SK-N-SH treated with all-trans-retinoic acid at 6 μM for 48 hours (cell line): ENCODE data around the gene PPME1.

Experiments used
- ATAC-seq: fragments of 200-7000 bp; cut with Tn5 transposase; 3 replicates; pipeline ENCODE4 v1.9.1; 2020; ENCODE audit warnings: mild to moderate bottlenecking, moderate library complexity
- ARNTL ChIP-seq: fragments of 450-650 bp; formaldehyde crosslinking; IDR thresholded peaks from 2 replicates; pipeline ENCODE4 v1.5.0; 2020; ENCODE audit warnings: low read depth, mild to moderate bottlenecking, moderate library complexity, borderline replicate concordance
- BACH2 ChIP-seq: fragments of 250-450 bp; sonication (Bioruptor Pico); IDR thresholded peaks from 2 replicates; pipeline ENCODE4 v1.9.0; 2021; ENCODE audit warnings: mild to moderate bottlenecking, borderline replicate concordance
- CREB5 ChIP-seq: fragments of 250-450 bp; sonication (Bioruptor Pico); IDR thresholded peaks from 2 replicates; pipeline ENCODE4 v1.5.1; 2020; ENCODE audit warnings: low read depth, mild to moderate bottlenecking, moderate library complexity
- CSDC2 ChIP-seq: fragments of 250-450 bp; sonication (Bioruptor Pico); IDR thresholded peaks from 2 replicates; pipeline ENCODE4 v1.5.0; 2020; ENCODE audit warnings: mild to moderate bottlenecking, moderate library complexity
- CSRNP3 ChIP-seq: fragments of 250-450 bp; sonication (Bioruptor Pico); IDR thresholded peaks from 2 replicates; pipeline ENCODE4 v1.5.1; 2021; ENCODE audit warnings: mild to moderate bottlenecking, moderate library complexity
- ESRRG ChIP-seq: fragments of 250-450 bp; sonication (Bioruptor Pico); IDR thresholded peaks from 2 replicates; pipeline ENCODE4 v1.6.1; 2021; ENCODE audit warnings: mild to moderate bottlenecking
- GLIS3 ChIP-seq: fragments of 250-450 bp; sonication (Bioruptor Pico); IDR thresholded peaks from 2 replicates; pipeline ENCODE4 v1.5.0; 2020; ENCODE audit warnings: mild to moderate bottlenecking, moderate library complexity
- ISL1 ChIP-seq: fragments of 250-450 bp; sonication (Bioruptor Pico); IDR thresholded peaks from 2 replicates; pipeline ENCODE4 v2.1.2; 2022; ENCODE audit warnings: mild to moderate bottlenecking, moderate library complexity
- OSR1 ChIP-seq: fragments of 250-450 bp; sonication (Bioruptor Pico); IDR thresholded peaks from 2 replicates; pipeline ENCODE4 v1.8.0; 2022; ENCODE audit warnings: moderate library complexity, mild to moderate bottlenecking, inconsistent platforms
- PATZ1 ChIP-seq: fragments of 250-450 bp; sonication (Bioruptor Pico); IDR thresholded peaks from 2 replicates; pipeline ENCODE4 v1.8.0; 2020; ENCODE audit warnings: mild to moderate bottlenecking, moderate library complexity, borderline replicate concordance
- PPARA ChIP-seq: fragments of 250-450 bp; sonication (Bioruptor Pico); IDR thresholded peaks from 2 replicates; pipeline ENCODE4 v1.5.0; 2020; ENCODE audit warnings: mild to moderate bottlenecking, borderline replicate concordance
- RARB ChIP-seq: fragments of 250-450 bp; sonication (Bioruptor Pico); IDR thresholded peaks from 2 replicates; pipeline ENCODE4 v1.8.0; 2021; ENCODE audit warnings: mild to moderate bottlenecking, moderate library complexity
- SNAI2 ChIP-seq: fragments of 250-450 bp; sonication (Bioruptor Pico); IDR thresholded peaks from 2 replicates; pipeline ENCODE4 v1.5.0; 2020; ENCODE audit warnings: mild to moderate bottlenecking, moderate library complexity
- TCF4 ChIP-seq: fragments of 250-450 bp; sonication (Bioruptor Pico); IDR thresholded peaks from 2 replicates; pipeline ENCODE4 v1.8.0; 2021; ENCODE audit warnings: mild to moderate bottlenecking, moderate library complexity, borderline replicate concordance
- TOX ChIP-seq: fragments of 250-450 bp; sonication (Bioruptor Pico); IDR thresholded peaks from 2 replicates; pipeline ENCODE4 v1.8.0; 2021; ENCODE audit warnings: mild to moderate bottlenecking, moderate library complexity, borderline replicate concordance
- TSHZ2 ChIP-seq: fragments of 250-450 bp; sonication (Bioruptor Pico); IDR thresholded peaks from 2 replicates; pipeline ENCODE4 v1.5.0; 2020; ENCODE audit warnings: mild to moderate bottlenecking, moderate library complexity
- ZC3H10 ChIP-seq: fragments of 250-450 bp; sonication (Bioruptor Pico); IDR thresholded peaks from 2 replicates; pipeline ENCODE4 v1.5.1; 2021; ENCODE audit warnings: mild to moderate bottlenecking, moderate library complexity
- ZFP3 ChIP-seq: fragments of 250-450 bp; sonication (Bioruptor Pico); IDR thresholded peaks from 2 replicates; pipeline ENCODE4 v1.5.0; 2020; ENCODE audit warnings: mild to moderate bottlenecking, moderate library complexity
- ZFP30 ChIP-seq: fragments of 450-650 bp; formaldehyde crosslinking; IDR thresholded peaks from 2 replicates; pipeline ENCODE4 v1.5.0; 2022; ENCODE audit warnings: mild to moderate bottlenecking, moderate library complexity
- ZNF565 ChIP-seq: fragments of 450-650 bp; formaldehyde crosslinking; conservative IDR thresholded peaks from 2 replicates; pipeline ENCODE4 v1.5.0; 2020; ENCODE audit warnings: low read depth, mild to moderate bottlenecking, moderate library complexity
- ZNF70 ChIP-seq: fragments of 450-650 bp; formaldehyde crosslinking; IDR thresholded peaks from 2 replicates; pipeline ENCODE4 v1.5.0; 2020; ENCODE audit warnings: mild to moderate bottlenecking, moderate library complexity
- ZNF8 ChIP-seq: fragments of 450-650 bp; formaldehyde crosslinking; IDR thresholded peaks from 2 replicates; pipeline ENCODE4 v1.5.0; 2020; ENCODE audit warnings: mild to moderate bottlenecking, moderate library complexity

PPME1 gene

GRCh38 chr11:74162681-74163467 lies 8.2 kb upstream of the PPME1 start:
- ATAC-seq: no peak
- no peak for TF ChIP-seq ZNF70
- TF ChIP-seq CREB5 (CRISPR knock-in tag): no peak
- no peak for TF ChIP-seq RARB (CRISPR knock-in tag)

- ATAC-seq: no peak
- TF ChIP-seq PPARA (CRISPR knock-in tag) (no peak), BACH2 (CRISPR knock-in tag) (no peak), ZC3H10 (CRISPR knock-in tag) (no peak), ZNF70 (no peak), ARNTL (no peak), GLIS3 (no peak), ESRRG (CRISPR knock-in tag) (no peak), CSRNP3 (CRISPR knock-in tag) (no peak), TOX (CRISPR knock-in tag) (no peak), PATZ1 (CRISPR knock-in tag) (no peak), ISL1 (CRISPR knock-in tag) (no peak), CSDC2 (CRISPR knock-in tag) (no peak), ZFP3 (CRISPR knock-in tag) (no peak), ZNF565 (CRISPR knock-in tag) (no peak)
- TF ChIP-seq, all 23 proteins: peak for 0
Measured at GRCh38 chr11:74168838-74169237, 2.3 kb upstream of the PPME1 start.

GRCh38 chr11:74169738-74170458 lies 1.2 kb upstream of the PPME1 start:
- TF ChIP-seq ESRRG (CRISPR knock-in tag): no peak
- TF ChIP-seq ZNF8 (CRISPR knock-in tag): no peak
- TF ChIP-seq PPARA (CRISPR knock-in tag): no peak
- no peak for TF ChIP-seq TCF4 (CRISPR knock-in tag)
- no peak for TF ChIP-seq SNAI2
- TF ChIP-seq BACH2 (CRISPR knock-in tag): no peak
- no peak for TF ChIP-seq CSRNP3 (CRISPR knock-in tag)
- TF ChIP-seq ZFP3 (CRISPR knock-in tag): no peak
- TF ChIP-seq ISL1 (CRISPR knock-in tag): no peak
- TF ChIP-seq ZC3H10 (CRISPR knock-in tag): no peak
- no peak for TF ChIP-seq TSHZ2 (CRISPR knock-in tag)
- no peak for TF ChIP-seq OSR1
- no peak for TF ChIP-seq ARNTL
- no peak for TF ChIP-seq ZFP30 (CRISPR knock-in tag)
- no peak for TF ChIP-seq PATZ1 (CRISPR knock-in tag)
- no peak for ATAC-seq
